NCI-H69 (cell line): ENCODE measurements around the gene TRIM73.
"Not testable (repeated sequence)": the region's sequence is repeated elsewhere in the genome, so short reads cannot be mapped to it uniquely, and the experiment has no call there.

ENCODE experiments used
- DNase-seq: peaks from one replicate; lab custom pipeline; 2025; lab: John Stamatoyannopoulos, UW

The TRIM73 gene

GRCh38 chr7:75395329-75395728, at the start of gene TRIM73:
TRIM73 (plus strand) TSS chr7:75395629; CDS start chr7:75398934, 3,305 bp downstream.
- not testable (repeated sequence) for DNase-seq

GRCh38 chr7:75358671-75359541, 36.5 kb upstream of the TRIM73 start:
- DNase-seq, result not testable (repeated sequence)

GRCh38 chr7:75359542-75359848, 35.9 kb upstream of the TRIM73 start:
- not testable (repeated sequence) for DNase-seq

- not testable (repeated sequence) for DNase-seq
Observed at GRCh38 chr7:75364079-75364478, 31.4 kb upstream of the TRIM73 start.

GRCh38 chr7:75366643-75367042, 28.8 kb upstream of the TRIM73 start:
- not testable (repeated sequence) for DNase-seq

- DNase-seq, result not testable (repeated sequence)
Observed at GRCh38 chr7:75367313-75367712, 28.1 kb upstream of the TRIM73 start.

GRCh38 chr7:75374144-75374518, 21.3 kb upstream of the TRIM73 start:
- not testable (repeated sequence) for DNase-seq

- not testable (repeated sequence) for DNase-seq
Observed at GRCh38 chr7:75374519-75375317, 20.7 kb upstream of the TRIM73 start.

- not testable (repeated sequence) for DNase-seq
Observed at GRCh38 chr7:75393194-75393593, 2.2 kb upstream of the TRIM73 start.

- not testable (repeated sequence) for DNase-seq
Observed at GRCh38 chr7:75397865-75398264, 2.4 kb downstream of the TRIM73 start.

- not testable (repeated sequence) for DNase-seq
Observed at GRCh38 chr7:75398771-75399700, 3.6 kb downstream of the TRIM73 start.

- DNase-seq, result not testable (repeated sequence)
Observed at GRCh38 chr7:75400575-75400974, 5.1 kb downstream of the TRIM73 start.

GRCh38 chr7:75403455-75404443, 8.3 kb downstream of the TRIM73 start:
- not testable (repeated sequence) for DNase-seq

GRCh38 chr7:75404663-75405062, 9.2 kb downstream of the TRIM73 start:
- not testable (repeated sequence) for DNase-seq

GRCh38 chr7:75409880-75410822, 14.7 kb downstream of the TRIM73 start:
- not testable (repeated sequence) for DNase-seq

- not testable (repeated sequence) for DNase-seq
Observed at GRCh38 chr7:75410823-75411173, 15.4 kb downstream of the TRIM73 start.

GRCh38 chr7:75414204-75414603, 18.8 kb downstream of the TRIM73 start:
- not testable (repeated sequence) for DNase-seq

- not testable (repeated sequence) for DNase-seq
Observed at GRCh38 chr7:75414708-75415427, 19.4 kb downstream of the TRIM73 start.

GRCh38 chr7:75415428-75415817, 20.0 kb downstream of the TRIM73 start:
- not testable (repeated sequence) for DNase-seq
